Activated CD4-positive, alpha-beta T cell treated with anti-CD3 and anti-CD28 coated beads for 36 hours (primary cell): ENCODE results near the gene ANKS1B. TPM values are rescaled to one million over a fixed set of nuclear protein-coding genes. Genes with fewer than 3 reads are reported as not detected.

Source experiments
- ATAC-seq: fragments of 200-7000 bp; cut with Tn5 transposase; one replicate; pipeline ENCODE4 v1.10.0; 2021; ENCODE audit warnings: mild to moderate bottlenecking, moderate library complexity
- CTCF ChIA-PET: fragments of 350-600 bp; sonication (Branson Sonifier 250); formaldehyde crosslinking; loops from one replicate; lab custom pipeline; 2021; ENCODE audit warnings: antibody characterized with exemption; lab: Charles Lee
- POLR2A ChIA-PET: fragments of 350-600 bp; sonication (Branson Sonifier 250); formaldehyde crosslinking; loops from one replicate; lab custom pipeline; 2021; ENCODE audit warnings: antibody characterized with exemption, inconsistent platforms; lab: Charles Lee
- DNase-seq: peaks from one replicate; pipeline ENCODE4 v3.0.0-alpha.2; 2020
- H3K27ac Mint-ChIP-seq: one replicate; pipeline ENCODE4 v1.8.0; 2021; ENCODE audit warnings: mixed read lengths
- H3K27me3 Mint-ChIP-seq: one replicate; pipeline ENCODE4 v1.8.0; 2021; ENCODE audit warnings: mixed read lengths
- H3K36me3 Mint-ChIP-seq: one replicate; pipeline ENCODE4 v1.8.0; 2021; ENCODE audit warnings: low read depth, mixed read lengths
- H3K4me1 Mint-ChIP-seq: one replicate; pipeline ENCODE4 v1.8.0; 2021; ENCODE audit warnings: mixed read lengths
- H3K4me3 Mint-ChIP-seq: one replicate; pipeline ENCODE4 v1.8.0; 2021; ENCODE audit warnings: mild to moderate bottlenecking, moderate library complexity, mixed read lengths
- H3K9me3 Mint-ChIP-seq: one replicate; pipeline ENCODE4 v1.8.0; 2021; ENCODE audit warnings: low read depth, mixed read lengths
- intact Hi-C, 2 experiments: fragments of 100-400 bp; cut with DNase I in 1 of 2; cut with micrococcal nuclease in 1 of 2; formaldehyde crosslinking; loops; one replicate each; pipeline versions ENCODE4 v1.14.2 to v1.15.1; 2022 to 2024; cut with DNase I, micrococcal nuclease
- total RNA-seq, 2 experiments: library from RNA; stranded (reverse); gene quantifications; one replicate each; pipeline ENCODE4 v1.2.3, GENCODE V29; 2021

Gene ANKS1B
- total RNA-seq, 2 experiments from 2014 or later: 0.19 to 0.73 TPM

- no peak for DNase-seq
- intact Hi-C loops: no loop called here
- Mint-ChIP-seq H3K9me3 (peaks cover 3% of the 10 kb centered on the region), H3K27me3 (no peaks in the 10 kb centered on the region), H3K4me1 (peaks cover 4% of the 10 kb centered on the region), H3K36me3 (no peaks in the 10 kb centered on the region), H3K27ac (no peak overlapping the region), H3K4me3 (no peak overlapping the region)
- POLR2A ChIA-PET: no interaction called here
- no peak for ATAC-seq
- CTCF ChIA-PET: no interaction called here
These were observed 549.5 kb downstream of the ANKS1B start for GRCh38 chr12:99435095-99435791.

- no peaks in the 10 kb centered on the region for H3K27me3 Mint-ChIP-seq
- DNase-seq (no peak), ATAC-seq (no peak)
- H3K4me1 Mint-ChIP-seq: peaks cover 4% of the 10 kb centered on the region
- ChIA-PET POLR2A (no interaction called here), CTCF (no interaction called here)
- no peaks in the 10 kb centered on the region for H3K36me3 Mint-ChIP-seq
- intact Hi-C loops: no loop called here
- H3K4me3 Mint-ChIP-seq: no peak overlapping the region
- H3K27ac Mint-ChIP-seq: no peak overlapping the region
- H3K9me3 Mint-ChIP-seq: peaks cover 3% of the 10 kb centered on the region
These were observed 551.6 kb downstream of the ANKS1B start for GRCh38 chr12:99433155-99433554.

DNA sequence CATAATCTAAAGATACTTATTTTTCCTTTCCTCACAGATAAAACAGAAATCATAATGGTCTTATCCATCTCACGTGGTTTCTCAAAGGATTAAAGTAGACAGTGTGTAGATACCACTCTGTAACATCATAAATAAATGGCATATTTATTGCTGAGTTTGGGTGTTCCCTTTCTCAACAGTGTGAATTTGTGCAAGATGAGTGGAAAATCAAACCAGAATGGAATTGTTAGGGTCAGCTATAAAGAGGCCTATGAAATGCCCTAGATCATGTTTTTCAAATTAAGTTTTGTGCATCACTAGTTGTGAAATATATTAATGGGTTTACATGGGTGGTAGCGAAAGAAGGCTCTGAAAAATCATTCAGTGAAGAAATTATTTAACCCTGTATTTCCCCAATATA is 553.5 kb downstream of the ANKS1B start:
- Mint-ChIP-seq H3K36me3 (no peaks in the 10 kb centered on the region), H3K27ac (no peak overlapping the region), H3K9me3 (peaks cover 3% of the 10 kb centered on the region), H3K4me3 (no peak overlapping the region), H3K27me3 (no peaks in the 10 kb centered on the region), H3K4me1 (no peaks in the 10 kb centered on the region)
- ChIA-PET CTCF (no interaction called here), POLR2A (no interaction called here)
- intact Hi-C loops: no loop called here
- ATAC-seq (no peak), DNase-seq (no peak)

DNA sequence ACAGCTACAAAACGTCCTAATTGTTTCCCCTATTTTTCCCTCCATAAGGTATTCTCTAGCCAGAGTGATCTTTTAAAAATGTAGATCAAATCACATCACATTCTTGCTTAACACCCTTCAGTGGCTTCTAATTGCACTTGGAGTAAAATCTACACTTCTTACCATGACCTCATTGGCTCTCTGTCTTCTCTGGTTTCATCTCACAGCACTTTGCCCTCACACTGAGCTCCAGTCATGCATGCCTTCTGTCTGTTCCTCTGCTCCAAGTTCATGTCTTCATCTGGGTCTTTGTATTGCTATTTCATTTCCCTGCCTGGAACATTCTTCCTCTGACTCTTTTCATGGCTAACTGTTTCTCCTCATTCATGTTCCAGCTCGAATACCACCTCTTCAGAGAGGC is 557.6 kb downstream of the ANKS1B start:
- Mint-ChIP-seq H3K27me3 (no peaks in the 10 kb centered on the region), H3K36me3 (no peaks in the 10 kb centered on the region), H3K4me1 (no peaks in the 10 kb centered on the region), H3K9me3 (peaks cover 3% of the 10 kb centered on the region), H3K4me3 (no peak overlapping the region), H3K27ac (no peak overlapping the region)
- ATAC-seq (no peak), DNase-seq (no peak)
- intact Hi-C loops: no loop called here
- POLR2A ChIA-PET: no interaction called here
- CTCF ChIA-PET: no interaction called here

GRCh38 chr12:99418379-99418778 is 566.4 kb downstream of the ANKS1B start:
- H3K4me1 Mint-ChIP-seq: no peaks in the 10 kb centered on the region
- H3K27ac Mint-ChIP-seq: no peak overlapping the region
- no peak overlapping the region for H3K4me3 Mint-ChIP-seq
- ATAC-seq (no peak), DNase-seq (no peak)
- no peaks in the 10 kb centered on the region for H3K36me3 Mint-ChIP-seq
- CTCF ChIA-PET: interaction anchor here (0.6 kb wide), 1 partner anchor 150 kb away, joined by 3 read pairs; no protein-coding TSS in a partner anchor
- H3K9me3 Mint-ChIP-seq: peaks cover 7% of the 10 kb centered on the region
- POLR2A ChIA-PET: no interaction called here
- H3K27me3 Mint-ChIP-seq: no peaks in the 10 kb centered on the region
- intact Hi-C loops: no loop called here

DNA sequence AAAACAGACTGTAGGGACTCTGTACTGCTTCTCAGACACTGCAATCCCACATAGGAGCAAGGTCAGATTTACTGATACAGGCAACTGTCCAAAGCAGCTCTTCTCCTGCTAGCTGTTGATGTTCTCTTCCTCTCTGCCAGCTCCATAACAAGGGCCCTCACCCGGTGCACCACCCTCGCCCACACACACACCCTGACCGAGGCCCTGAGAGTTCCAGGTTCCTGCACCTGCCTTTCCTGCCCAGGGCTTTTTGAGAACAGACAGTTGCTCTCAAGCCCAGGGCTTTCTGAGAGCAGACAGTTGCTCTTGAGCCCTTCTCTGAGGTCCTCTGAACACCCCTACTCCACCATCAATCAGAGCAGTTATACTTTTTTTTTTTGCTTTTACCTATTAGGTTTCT is 571.0 kb downstream of the ANKS1B start:
- Mint-ChIP-seq H3K27ac (no peak overlapping the region), H3K4me3 (no peak overlapping the region), H3K4me1 (no peaks in the 10 kb centered on the region), H3K36me3 (no peaks in the 10 kb centered on the region), H3K27me3 (no peaks in the 10 kb centered on the region), H3K9me3 (peaks cover 11% of the 10 kb centered on the region)
- intact Hi-C loops: no loop called here
- ATAC-seq: no peak
- ChIA-PET CTCF (no interaction called here), POLR2A (no interaction called here)
- DNase-seq: no peak

- no peaks in the 10 kb centered on the region for H3K9me3 Mint-ChIP-seq
- no peak for ATAC-seq
- POLR2A ChIA-PET: no interaction called here
- H3K4me3 Mint-ChIP-seq: no peak overlapping the region
- H3K27me3 Mint-ChIP-seq: no peaks in the 10 kb centered on the region
- no peaks in the 10 kb centered on the region for H3K36me3 Mint-ChIP-seq
- no peaks in the 10 kb centered on the region for H3K4me1 Mint-ChIP-seq
- DNase-seq: no peak
- H3K27ac Mint-ChIP-seq: no peak overlapping the region
- intact Hi-C loops: no loop called here
- CTCF ChIA-PET: no interaction called here
These were observed 591.0 kb downstream of the ANKS1B start for GRCh38 chr12:99393763-99394162.

- H3K36me3 Mint-ChIP-seq: no peaks in the 10 kb centered on the region
- ChIA-PET POLR2A (no interaction called here), CTCF (no interaction called here)
- no peak overlapping the region for H3K27ac Mint-ChIP-seq
- no peak for DNase-seq
- H3K4me3 Mint-ChIP-seq: no peak overlapping the region
- no peaks in the 10 kb centered on the region for H3K9me3 Mint-ChIP-seq
- intact Hi-C loops: no loop called here
- no peaks in the 10 kb centered on the region for H3K4me1 Mint-ChIP-seq
- ATAC-seq: no peak
- H3K27me3 Mint-ChIP-seq: no peaks in the 10 kb centered on the region
These were observed 592.5 kb downstream of the ANKS1B start for GRCh38 chr12:99392091-99392850.

- Mint-ChIP-seq H3K27me3 (no peaks in the 10 kb centered on the region), H3K9me3 (peaks cover 3% of the 10 kb centered on the region), H3K27ac (no peak overlapping the region), H3K36me3 (no peaks in the 10 kb centered on the region), H3K4me3 (no peak overlapping the region), H3K4me1 (no peaks in the 10 kb centered on the region)
- intact Hi-C loops: no loop called here
- CTCF ChIA-PET: interaction anchor here (0.8 to 1.1 kb wide), 2 partner anchors 8 to 39 kb away, joined by 3 read pairs; no protein-coding TSS in a partner anchor
- ATAC-seq (no peak), DNase-seq (peak; percentile 6)
- POLR2A ChIA-PET: no interaction called here
These were observed 594.0 kb downstream of the ANKS1B start for GRCh38 chr12:99390707-99391106.

DNA sequence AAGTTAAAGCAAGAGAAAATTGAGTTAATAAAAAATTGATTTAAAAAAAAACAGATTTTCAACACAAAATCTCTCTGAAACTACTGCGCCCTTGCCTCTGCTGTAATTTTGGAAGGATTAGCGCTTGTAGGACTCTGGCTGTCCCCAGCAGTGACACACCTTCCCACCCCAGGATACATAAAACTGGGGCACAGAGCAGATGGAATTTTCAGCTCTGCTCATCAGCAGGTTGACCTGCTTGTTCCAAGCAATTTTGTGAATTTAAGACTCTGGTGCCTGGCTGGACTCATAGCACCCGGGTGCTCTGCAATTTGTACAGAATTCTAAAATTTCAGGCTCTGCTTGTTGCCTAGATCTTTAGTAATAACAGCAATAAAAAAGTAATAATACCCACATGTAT is 595.0 kb downstream of the ANKS1B start:
- Mint-ChIP-seq H3K36me3 (no peaks in the 10 kb centered on the region), H3K4me3 (no peak overlapping the region), H3K9me3 (peaks cover 3% of the 10 kb centered on the region), H3K27ac (no peak overlapping the region), H3K27me3 (no peaks in the 10 kb centered on the region), H3K4me1 (no peaks in the 10 kb centered on the region)
- ChIA-PET POLR2A (no interaction called here), CTCF (no interaction called here)
- intact Hi-C loops: loop anchor here in 1 of 2 experiments (5.0 kb wide), 1 partner anchor 233 kb away; no protein-coding TSS in a partner anchor
- DNase-seq (no peak), ATAC-seq (no peak)

DNA sequence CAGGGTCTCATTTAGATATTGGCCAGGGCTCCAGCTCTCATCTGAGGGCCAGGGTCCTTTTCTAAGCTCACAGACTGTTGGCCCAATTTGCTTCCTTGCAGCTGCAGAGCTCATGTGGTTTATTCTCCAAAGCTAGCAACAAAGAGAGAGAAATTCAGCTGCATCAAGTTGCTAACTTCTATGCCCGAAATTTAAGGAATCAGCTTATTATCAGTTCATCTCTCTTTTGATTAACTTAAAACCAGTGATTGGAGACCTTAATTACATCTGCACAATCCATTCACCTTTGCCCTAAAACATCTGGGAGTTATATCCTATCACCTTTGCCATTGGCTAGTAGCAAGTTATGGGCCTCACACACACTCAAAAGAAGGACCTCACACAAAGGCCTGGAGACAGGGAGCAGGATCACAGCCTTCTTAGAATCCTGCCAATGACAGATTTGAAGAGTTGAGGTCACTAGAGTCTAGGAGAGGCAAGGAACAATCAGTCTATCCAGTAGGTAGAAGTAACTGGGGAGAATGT is 596.0 kb downstream of the ANKS1B start:
- intact Hi-C loops: loop anchor here in 1 of 2 experiments (5.0 kb wide), 1 partner anchor 234 kb away; no protein-coding TSS in a partner anchor
- no peaks in the 10 kb centered on the region for H3K36me3 Mint-ChIP-seq
- H3K27me3 Mint-ChIP-seq: no peaks in the 10 kb centered on the region
- ChIA-PET POLR2A (no interaction called here), CTCF (no interaction called here)
- DNase-seq (no peak), ATAC-seq (no peak)
- peaks cover 3% of the 10 kb centered on the region for H3K9me3 Mint-ChIP-seq
- no peak overlapping the region for H3K4me3 Mint-ChIP-seq
- H3K4me1 Mint-ChIP-seq: no peaks in the 10 kb centered on the region
- no peak overlapping the region for H3K27ac Mint-ChIP-seq
